Neural cell (in vitro differentiated cells): ENCODE results near the gene FHIT. TPM values are rescaled to one million over a fixed set of nuclear protein-coding genes. Genes with fewer than 3 reads are reported as not detected.

ENCODE experiments used
- H2AFZ ChIP-seq: fragments of 200-600, 300-800 bp; sonication (generic), shearing (Covaris generic); 2 replicates; pipeline ENCODE4 v1.6.0; 2014; ENCODE audit warnings: low read depth, mild to moderate bottlenecking, antibody characterized with exemption, low read length, moderate library complexity
- H3F3A ChIP-seq: fragments of 200-600 bp; shearing (Covaris generic); 2 replicates; pipeline ENCODE4 v1.6.1; 2016; ENCODE audit warnings: mild to moderate bottlenecking, moderate library complexity, mixed read lengths, antibody characterized with exemption, low read length; ENCODE audit not compliant: insufficient read depth, poor library complexity, severe bottlenecking
- H3K27ac ChIP-seq: fragments of 200-600, 300-800 bp; sonication (generic), shearing (Covaris generic); 2 replicates; pipeline ENCODE4 v1.5.1; 2014; ENCODE audit warnings: mild to moderate bottlenecking, low read length, moderate library complexity
- H3K27me3 ChIP-seq: fragments of 300-800, 200-600 bp; sonication (generic), shearing (Covaris generic); 2 replicates; pipeline ENCODE4 v1.6.0; 2014; ENCODE audit warnings: mild to moderate bottlenecking, low read depth, low read length, moderate library complexity; ENCODE audit not compliant: insufficient read depth
- H3K36me3 ChIP-seq: fragments of 300-800, 200-600 bp; sonication (generic), shearing (Covaris generic); 2 replicates; pipeline ENCODE4 v1.5.1; 2014; ENCODE audit warnings: mild to moderate bottlenecking, antibody characterized with exemption, low read length, moderate library complexity; ENCODE audit not compliant: insufficient read depth
- H3K4me2 ChIP-seq: fragments of 300-800, 200-600 bp; sonication (generic), shearing (Covaris generic); 2 replicates; pipeline ENCODE4 v1.6.0; 2014; ENCODE audit warnings: mild to moderate bottlenecking, low read length
- H3K4me3 ChIP-seq: fragments of 300-800, 200-600 bp; sonication (generic), shearing (Covaris generic); 2 replicates; pipeline ENCODE4 v1.5.1; 2014; ENCODE audit warnings: mild to moderate bottlenecking, low read length, moderate library complexity
- H3K79me2 ChIP-seq: fragments of 200-600 bp; shearing (Covaris generic); replicated peaks from 2 replicates; pipeline ENCODE4 v1.6.0; 2014; ENCODE audit warnings: mild to moderate bottlenecking, low read length, moderate library complexity; ENCODE audit not compliant: insufficient read depth
- H3K9ac ChIP-seq: fragments of 300-800, 200-600 bp; sonication (generic), shearing (Covaris generic); 2 replicates; pipeline ENCODE4 v1.6.1; 2016; ENCODE audit warnings: mild to moderate bottlenecking, low read length, mixed read lengths
- H3K9me2 ChIP-seq: fragments of 200-600 bp; shearing (Covaris generic); 2 replicates; pipeline ENCODE4 v1.6.1; 2016; ENCODE audit warnings: mild to moderate bottlenecking, low read length, mixed read lengths; ENCODE audit not compliant: insufficient read depth
- H3K9me3 ChIP-seq: fragments of 200-600, 300-800 bp; sonication (generic), shearing (Covaris generic); 2 replicates; pipeline ENCODE4 v1.6.1; 2016; ENCODE audit warnings: mild to moderate bottlenecking, mixed run types, low read length, moderate library complexity, mixed read lengths
- H4K20me1 ChIP-seq: fragments of 200-600 bp; shearing (Covaris generic); 2 replicates; pipeline ENCODE4 v1.6.1; 2016; ENCODE audit warnings: mild to moderate bottlenecking, mixed run types; ENCODE audit not compliant: insufficient read depth
- EP300 ChIP-seq: fragments of 450-650 bp; conservative IDR thresholded peaks from 2 replicates; pipeline ENCODE4 v1.6.1; 2014; ENCODE audit warnings: antibody characterized with exemption, mild to moderate bottlenecking, moderate library complexity; ENCODE audit not compliant: poor library complexity, severe bottlenecking
- EZH2 ChIP-seq: fragments of 200-600, 300-800 bp; shearing (Covaris generic), sonication (generic); IDR thresholded peaks from 2 replicates; pipeline ENCODE4 v1.6.1; 2014; ENCODE audit warnings: antibody characterized with exemption, low read length, borderline replicate concordance, mild to moderate bottlenecking; ENCODE audit not compliant: insufficient read depth, poor library complexity, severe bottlenecking
- MXI1 ChIP-seq: fragments of 450-650 bp; conservative IDR thresholded peaks from 2 replicates; pipeline ENCODE4 v1.6.1; 2014; ENCODE audit warnings: antibody characterized with exemption, mild to moderate bottlenecking; ENCODE audit not compliant: poor library complexity, severe bottlenecking
- POLR2AphosphoS5 ChIP-seq: IDR thresholded peaks from 2 replicates; pipeline ENCODE4 v1.6.1; 2012
- RAD21 ChIP-seq: fragments of 450-650 bp; conservative IDR thresholded peaks from 2 replicates; pipeline ENCODE4 v1.6.1; 2014; ENCODE audit warnings: antibody characterized with exemption, mild to moderate bottlenecking, moderate library complexity
- REST ChIP-seq: IDR thresholded peaks from 2 replicates; pipeline ENCODE4 v1.6.1; 2012; ENCODE audit warnings: borderline replicate concordance
- SMC3 ChIP-seq: fragments of 450-650 bp; conservative IDR thresholded peaks from 2 replicates; pipeline ENCODE4 v1.6.1; 2014; ENCODE audit warnings: antibody characterized with exemption, mild to moderate bottlenecking, moderate library complexity; ENCODE audit not compliant: poor library complexity
- TAF1 ChIP-seq: IDR thresholded peaks from 2 replicates; pipeline ENCODE4 v1.6.1; 2012; ENCODE audit warnings: low read depth
- polyA plus RNA-seq: library from polyadenylated mRNA; depleted of rRNA; stranded (reverse); fragments of >200 nt; gene quantifications from 2 replicates; pipeline ENCODE4 v1.2.3, GENCODE V29; 2014
- TF ChIP-seq, protein P1 (sequence below): fragments of 450-650 bp; IDR thresholded peaks from 2 replicates; pipeline ENCODE4 v1.5.1; 2014; ENCODE audit warnings: antibody characterized with exemption, mild to moderate bottlenecking, moderate library complexity; ENCODE audit not compliant: poor library complexity, severe bottlenecking

Gene FHIT
- polyA plus RNA-seq, 1 donor from 2014 or later, result not detected

GRCh38 chr3:60579734-60580133 lies 671.5 kb downstream of the FHIT start:
- H3K27me3 ChIP-seq, result no peaks in the 10 kb centered on the region
- H4K20me1 ChIP-seq, result no peaks in the 10 kb centered on the region
- H3K4me2 ChIP-seq, result no peak overlapping the region

DNA sequence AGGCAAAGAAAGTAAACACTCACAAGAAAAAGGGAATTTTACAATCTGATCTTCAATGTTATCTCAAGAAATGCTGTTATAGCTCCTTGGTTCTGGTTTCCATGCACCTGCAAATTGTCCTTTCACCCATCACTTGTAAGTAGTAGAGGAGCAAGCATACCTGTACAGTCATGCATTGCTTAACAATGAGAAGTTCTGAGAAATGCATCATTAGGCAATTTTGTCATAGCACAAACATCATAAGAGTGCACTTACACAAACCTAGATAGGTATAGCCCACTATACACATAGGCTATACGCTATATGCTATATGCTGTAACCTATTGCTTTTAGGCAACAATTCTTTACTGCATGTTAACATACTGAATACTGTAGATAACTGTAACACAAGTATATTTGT lies 672.3 kb downstream of the FHIT start:
- Histone ChIP-seq H3K9ac (no peak overlapping the region), H2AFZ (no peak overlapping the region)
- TF ChIP-seq POLR2AphosphoS5 (no peak), TAF1 (no peak), EZH2 (no peak), REST (no peak), MXI1 (no peak), EP300 (no peak), SMC3 (no peak), RAD21 (no peak)

More at GRCh38 chr3:60579734-60580133, 671.5 kb downstream of the FHIT start:
- Histone ChIP-seq H2AFZ (no peak overlapping the region), H3F3A (no peaks in the 10 kb centered on the region), H3K9me3 (no peaks in the 10 kb centered on the region), H3K9ac (no peak overlapping the region), H3K9me2 (no peaks in the 10 kb centered on the region), H3K27ac (no peak overlapping the region), H3K36me3 (no peaks in the 10 kb centered on the region), H3K4me3 (no peak overlapping the region), H3K79me2 (no peaks in the 10 kb centered on the region)
- no peak for TF ChIP-seq EZH2
- TF ChIP-seq SMC3, result no peak
- no peak for TF ChIP-seq EP300
- TF ChIP-seq, protein P1, sequence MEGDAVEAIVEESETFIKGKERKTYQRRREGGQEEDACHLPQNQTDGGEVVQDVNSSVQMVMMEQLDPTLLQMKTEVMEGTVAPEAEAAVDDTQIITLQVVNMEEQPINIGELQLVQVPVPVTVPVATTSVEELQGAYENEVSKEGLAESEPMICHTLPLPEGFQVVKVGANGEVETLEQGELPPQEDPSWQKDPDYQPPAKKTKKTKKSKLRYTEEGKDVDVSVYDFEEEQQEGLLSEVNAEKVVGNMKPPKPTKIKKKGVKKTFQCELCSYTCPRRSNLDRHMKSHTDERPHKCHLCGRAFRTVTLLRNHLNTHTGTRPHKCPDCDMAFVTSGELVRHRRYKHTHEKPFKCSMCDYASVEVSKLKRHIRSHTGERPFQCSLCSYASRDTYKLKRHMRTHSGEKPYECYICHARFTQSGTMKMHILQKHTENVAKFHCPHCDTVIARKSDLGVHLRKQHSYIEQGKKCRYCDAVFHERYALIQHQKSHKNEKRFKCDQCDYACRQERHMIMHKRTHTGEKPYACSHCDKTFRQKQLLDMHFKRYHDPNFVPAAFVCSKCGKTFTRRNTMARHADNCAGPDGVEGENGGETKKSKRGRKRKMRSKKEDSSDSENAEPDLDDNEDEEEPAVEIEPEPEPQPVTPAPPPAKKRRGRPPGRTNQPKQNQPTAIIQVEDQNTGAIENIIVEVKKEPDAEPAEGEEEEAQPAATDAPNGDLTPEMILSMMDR, result no peak
- TF ChIP-seq POLR2AphosphoS5, result no peak
- no peak for TF ChIP-seq TAF1
- TF ChIP-seq RAD21, result no peak
- no peak for TF ChIP-seq REST
- no peak for TF ChIP-seq MXI1

More for the DNA sequence above, 672.3 kb downstream of the FHIT start:
- H3K36me3 ChIP-seq, result no peaks in the 10 kb centered on the region
- no peaks in the 10 kb centered on the region for H3K27me3 ChIP-seq
- no peak overlapping the region for H3K4me3 ChIP-seq
- H3K9me2 ChIP-seq, result no peaks in the 10 kb centered on the region
- H3K27ac ChIP-seq, result no peak overlapping the region
- no peaks in the 10 kb centered on the region for H3F3A ChIP-seq
- no peaks in the 10 kb centered on the region for H3K9me3 ChIP-seq
- no peaks in the 10 kb centered on the region for H4K20me1 ChIP-seq
- no peaks in the 10 kb centered on the region for H3K79me2 ChIP-seq
- H3K4me2 ChIP-seq, result no peak overlapping the region
